Lower lobe of right lung (tissue), 2 donors: ENCODE measurements around the gene KPNA3. TPM values are rescaled to one million over a fixed set of nuclear protein-coding genes. Genes with fewer than 3 reads are reported as not detected.

Experiments used
- ATAC-seq, 2 donors: fragments of 200-7000 bp; cut with Tn5 transposase; one replicate each; pipeline ENCODE4 v1.9.1; 2020 to 2022; ENCODE audit warnings: mild to moderate bottlenecking in 2 of 2, moderate library complexity in 2 of 2
- DNase-seq: peaks from one replicate; pipeline ENCODE4 v3.0.0-alpha.2; 2020
- H3K27ac ChIP-seq: fragments of 200-600 bp; one replicate; pipeline ENCODE4 v1.8.0; 2022
- H3K27me3 ChIP-seq: fragments of 200-600 bp; one replicate; pipeline ENCODE4 v1.8.0; 2022; ENCODE audit warnings: low read depth
- H3K36me3 ChIP-seq: fragments of 200-600 bp; one replicate; pipeline ENCODE4 v1.8.0; 2022; ENCODE audit warnings: mild to moderate bottlenecking
- H3K4me1 ChIP-seq: fragments of 200-600 bp; one replicate; pipeline ENCODE4 v1.8.0; 2022
- H3K4me3 ChIP-seq: fragments of 200-600 bp; one replicate; pipeline ENCODE4 v1.8.0; 2022; ENCODE audit warnings: mild to moderate bottlenecking
- H3K9me3 ChIP-seq: fragments of 200-600 bp; one replicate; pipeline ENCODE4 v1.8.0; 2022
- intact Hi-C: fragments of 100-400 bp; cut with DNase I; formaldehyde crosslinking; loops from one replicate; pipeline ENCODE4 v1.11.0; 2022
- total RNA-seq: library from RNA; stranded (reverse); fragmentation: NEBNext Ultra II Directional; extraction: Animal tissue kit (Norgen Biotek cat#: 25700); gene quantifications from one replicate; pipeline ENCODE4 v1.2.1, GENCODE V29; 2021
- TF ChIP-seq, protein P1 (sequence below): fragments of 200-600 bp; IDR thresholded peaks from one replicate; pipeline ENCODE4 v1.8.0; 2022; ENCODE audit warnings: antibody characterized with exemption, mild to moderate bottlenecking
- donor health status: DM: no; HTN: yes; CAD: no; lungs with severe emphysema.

The KPNA3 gene
- total RNA-seq, 1 donor from 2014 or later, result 31.9 TPM

DNA sequence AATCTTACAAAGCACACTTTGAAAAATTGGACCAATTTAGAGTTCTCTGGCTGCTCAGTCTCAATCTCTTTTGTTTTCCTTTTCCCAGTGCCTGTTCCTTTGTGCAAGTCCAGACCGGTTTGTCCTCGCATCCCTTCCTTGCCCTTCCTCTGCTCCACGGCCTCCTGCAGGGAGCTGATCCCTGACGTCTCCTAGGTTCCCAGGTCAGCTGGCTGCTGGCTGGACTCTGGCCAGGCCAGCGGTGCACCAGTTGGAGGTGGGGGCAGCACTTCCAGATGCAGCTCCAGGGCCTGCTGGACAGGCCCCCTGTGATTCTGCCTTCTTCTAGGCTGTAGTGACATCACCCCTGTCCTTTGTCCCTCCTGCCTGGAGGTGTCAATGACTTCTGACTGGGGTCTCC is 44.0 kb upstream of the KPNA3 start:
- intact Hi-C loops, result no loop called here
- no peaks in the 10 kb centered on the region for H3K9me3 ChIP-seq
- no peaks in the 10 kb centered on the region for H3K27me3 ChIP-seq
- TF ChIP-seq, protein P1, sequence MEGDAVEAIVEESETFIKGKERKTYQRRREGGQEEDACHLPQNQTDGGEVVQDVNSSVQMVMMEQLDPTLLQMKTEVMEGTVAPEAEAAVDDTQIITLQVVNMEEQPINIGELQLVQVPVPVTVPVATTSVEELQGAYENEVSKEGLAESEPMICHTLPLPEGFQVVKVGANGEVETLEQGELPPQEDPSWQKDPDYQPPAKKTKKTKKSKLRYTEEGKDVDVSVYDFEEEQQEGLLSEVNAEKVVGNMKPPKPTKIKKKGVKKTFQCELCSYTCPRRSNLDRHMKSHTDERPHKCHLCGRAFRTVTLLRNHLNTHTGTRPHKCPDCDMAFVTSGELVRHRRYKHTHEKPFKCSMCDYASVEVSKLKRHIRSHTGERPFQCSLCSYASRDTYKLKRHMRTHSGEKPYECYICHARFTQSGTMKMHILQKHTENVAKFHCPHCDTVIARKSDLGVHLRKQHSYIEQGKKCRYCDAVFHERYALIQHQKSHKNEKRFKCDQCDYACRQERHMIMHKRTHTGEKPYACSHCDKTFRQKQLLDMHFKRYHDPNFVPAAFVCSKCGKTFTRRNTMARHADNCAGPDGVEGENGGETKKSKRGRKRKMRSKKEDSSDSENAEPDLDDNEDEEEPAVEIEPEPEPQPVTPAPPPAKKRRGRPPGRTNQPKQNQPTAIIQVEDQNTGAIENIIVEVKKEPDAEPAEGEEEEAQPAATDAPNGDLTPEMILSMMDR, result no peak
- H3K4me3 ChIP-seq, result no peak overlapping the region
- H3K36me3 ChIP-seq, result no peaks in the 10 kb centered on the region
- DNase-seq (no peak), ATAC-seq (no peak)
- H3K27ac ChIP-seq, result no peak overlapping the region
- no peaks in the 10 kb centered on the region for H3K4me1 ChIP-seq

DNA sequence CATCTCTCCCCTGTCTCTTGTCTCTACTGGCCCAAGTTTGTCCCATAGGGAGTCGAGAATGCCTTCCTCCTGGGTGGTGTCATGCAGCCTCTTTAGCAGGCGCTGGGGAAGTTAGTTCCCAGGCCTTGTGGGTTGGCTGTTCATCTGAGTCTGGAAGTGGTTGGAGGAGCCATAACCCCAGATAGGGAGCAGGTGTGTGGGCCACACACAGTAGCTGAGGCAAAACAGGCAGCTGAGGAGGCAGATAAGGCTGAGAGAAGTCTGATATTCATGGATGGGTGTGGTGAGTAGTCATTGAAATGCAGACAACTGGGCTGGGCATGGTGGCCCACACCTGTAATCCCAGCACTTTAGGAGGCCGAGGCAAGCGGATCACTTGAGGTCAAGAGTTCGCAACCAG is 40.9 kb upstream of the KPNA3 start:
- H3K4me1 ChIP-seq, result no peaks in the 10 kb centered on the region
- no peak overlapping the region for H3K4me3 ChIP-seq
- no peaks in the 10 kb centered on the region for H3K27me3 ChIP-seq
- no peaks in the 10 kb centered on the region for H3K36me3 ChIP-seq
- TF ChIP-seq, protein P1, result no peak
- peaks cover 3% of the 10 kb centered on the region for H3K9me3 ChIP-seq
- no peak overlapping the region for H3K27ac ChIP-seq
- intact Hi-C loops, result no loop called here
- ATAC-seq, result no peak
- no peak for DNase-seq

DNA sequence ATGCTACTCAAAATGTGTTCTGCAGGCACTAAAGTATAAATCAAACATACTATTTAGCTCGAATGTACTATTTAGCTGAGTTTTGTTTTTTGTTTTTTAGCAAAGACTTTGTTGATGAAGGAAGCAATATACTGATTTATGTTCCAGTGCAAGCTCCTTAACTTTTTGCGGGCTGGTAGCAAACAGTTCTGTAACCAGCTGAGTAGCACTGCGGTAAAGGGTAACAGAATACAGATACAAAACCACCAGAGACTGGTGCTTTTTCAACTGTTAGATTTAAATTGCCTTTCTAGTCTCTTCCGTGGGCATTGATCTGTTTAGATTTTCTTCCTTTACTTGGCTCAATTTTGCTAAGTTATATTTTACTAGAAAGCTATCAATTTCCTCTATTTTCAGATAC is 39.0 kb upstream of the KPNA3 start:
- TF ChIP-seq, protein P1, result no peak
- DNase-seq, result no peak

DNA sequence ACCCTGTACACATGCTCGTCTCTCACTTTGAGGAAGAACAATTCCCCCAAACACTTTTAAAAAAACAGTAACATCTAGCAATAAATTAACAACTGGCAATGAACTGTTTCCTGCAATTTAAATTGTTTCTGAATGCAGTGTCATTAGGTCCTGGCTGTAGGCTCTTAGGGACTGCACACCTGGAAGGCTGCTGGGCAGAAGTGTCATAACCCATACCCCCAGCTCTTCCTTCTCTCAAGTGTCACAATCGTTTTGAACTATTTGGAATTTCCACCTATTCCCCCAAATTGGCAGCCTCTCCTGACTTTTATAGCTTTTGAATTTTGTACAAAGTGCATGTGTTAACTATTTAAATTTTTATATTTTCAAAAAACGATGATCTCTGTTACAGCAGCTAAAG is 38.2 kb upstream of the KPNA3 start:
- Histone ChIP-seq H3K9me3 (peaks cover 3% of the 10 kb centered on the region), H3K4me3 (no peak overlapping the region), H3K36me3 (no peaks in the 10 kb centered on the region), H3K4me1 (no peaks in the 10 kb centered on the region), H3K27ac (no peak overlapping the region), H3K27me3 (no peaks in the 10 kb centered on the region)
- no peak for ATAC-seq
- intact Hi-C loops, result no loop called here
- no peak for DNase-seq
- TF ChIP-seq, protein P1, result no peak

More for the DNA sequence above, 39.0 kb upstream of the KPNA3 start:
- H3K9me3 ChIP-seq, result peaks cover 3% of the 10 kb centered on the region
- H3K27me3 ChIP-seq, result no peaks in the 10 kb centered on the region
- no peaks in the 10 kb centered on the region for H3K36me3 ChIP-seq
- no peaks in the 10 kb centered on the region for H3K4me1 ChIP-seq
- no peak overlapping the region for H3K27ac ChIP-seq
- intact Hi-C loops, result no loop called here
- ATAC-seq, result no peak
- no peak overlapping the region for H3K4me3 ChIP-seq

DNA sequence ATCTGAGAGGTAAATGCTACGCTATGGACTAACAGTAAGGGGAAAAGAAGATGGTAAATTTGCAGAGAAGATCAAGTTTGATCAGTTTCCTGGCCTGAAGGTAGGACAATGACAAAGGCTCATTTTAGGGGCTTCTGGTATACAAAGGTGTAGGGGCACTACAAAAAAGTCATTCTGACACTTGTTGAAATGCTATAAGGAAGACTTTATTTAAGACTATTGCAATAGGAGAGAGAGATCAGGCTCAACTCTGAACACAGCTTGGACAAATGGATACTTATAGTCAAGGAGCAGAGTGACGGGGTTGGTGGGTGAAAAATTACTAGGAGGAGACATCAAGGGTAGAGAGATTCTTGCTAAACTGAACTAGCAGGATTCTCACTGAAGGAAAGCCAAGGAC is 37.2 kb upstream of the KPNA3 start:
- no peak for ATAC-seq
- Histone ChIP-seq H3K36me3 (no peaks in the 10 kb centered on the region), H3K27ac (no peak overlapping the region), H3K4me1 (no peaks in the 10 kb centered on the region), H3K27me3 (no peaks in the 10 kb centered on the region), H3K4me3 (no peak overlapping the region), H3K9me3 (peaks cover 3% of the 10 kb centered on the region)
- TF ChIP-seq, protein P1, result no peak
- DNase-seq, result no peak
- intact Hi-C loops, result no loop called here

DNA sequence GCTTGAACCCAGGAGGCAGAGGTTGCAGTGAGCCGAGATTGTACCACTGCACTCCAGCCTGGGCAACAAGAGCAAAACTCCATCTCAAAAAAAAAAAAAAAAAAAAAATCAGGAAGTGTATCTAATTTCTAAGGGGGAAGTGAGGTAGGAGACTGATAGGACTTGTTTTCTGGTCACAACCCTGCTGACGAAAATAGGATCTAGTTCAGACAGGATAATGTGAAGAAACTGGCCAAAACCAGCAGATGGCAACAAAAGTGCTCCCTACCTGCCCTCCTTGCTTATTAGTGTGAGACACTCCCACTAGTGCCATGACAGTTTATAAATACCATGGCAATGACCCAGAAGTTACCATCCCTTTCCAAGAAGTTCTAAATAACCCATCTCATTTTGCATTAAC is 36.0 kb upstream of the KPNA3 start:
- intact Hi-C loops, result no loop called here
- DNase-seq, result no peak
- Histone ChIP-seq H3K9me3 (peaks cover 3% of the 10 kb centered on the region), H3K27ac (no peak overlapping the region), H3K27me3 (no peaks in the 10 kb centered on the region), H3K36me3 (no peaks in the 10 kb centered on the region), H3K4me3 (no peak overlapping the region), H3K4me1 (no peaks in the 10 kb centered on the region)
- TF ChIP-seq, protein P1, result no peak
- ATAC-seq, result peak in 1 of 2 donors; percentile 43
